ENCODE measurements around the gene TANC1. TPM values are rescaled to one million over a fixed set of nuclear protein-coding genes. Genes with fewer than 3 reads are reported as not detected.
A peak's percentile ranks its signal among the peaks of the same experiment; 100 is the strongest.

TANC1 gene
- total RNA-seq, 1 donor = 74.7 TPM

- no peak overlapping the region for H3K4me3 ChIP-seq (ENCODE audit: low read depth, low read length)
- no peak for TF ChIP-seq CTCF (IDR thresholded peaks at IDR 0.05; ENCODE audit: insufficient read depth, low read depth, low read length)
- DNase-seq (ENCODE audit: low read depth) = no peak
These were observed 76.4 kb downstream of the TANC1 start for GRCh38 chr2:159044804-159045286.

GRCh38 chr2:159045545-159046454, 77.4 kb downstream of the TANC1 start:
- DNase-seq (ENCODE audit: low read depth) = no peak
- TF ChIP-seq CTCF (IDR thresholded peaks at IDR 0.05; ENCODE audit: insufficient read depth, low read depth, low read length) = no peak
- no peak overlapping the region for H3K4me3 ChIP-seq (ENCODE audit: low read depth, low read length)

- no peak for TF ChIP-seq CTCF (IDR thresholded peaks at IDR 0.05; ENCODE audit: insufficient read depth, low read depth, low read length)
- H3K4me3 ChIP-seq (ENCODE audit: low read depth, low read length) = no peak overlapping the region
- no peak for DNase-seq (ENCODE audit: low read depth)
These were observed 78.5 kb downstream of the TANC1 start for GRCh38 chr2:159046966-159047365.

- no peak overlapping the region for H3K4me3 ChIP-seq (ENCODE audit: low read depth, low read length)
- TF ChIP-seq CTCF (IDR thresholded peaks at IDR 0.05; ENCODE audit: insufficient read depth, low read depth, low read length) = no peak
- no peak for DNase-seq (ENCODE audit: low read depth)
These were observed 82.0 kb downstream of the TANC1 start for GRCh38 chr2:159050426-159050825.

- no peak for TF ChIP-seq CTCF (IDR thresholded peaks at IDR 0.05; ENCODE audit: insufficient read depth, low read depth, low read length)
- DNase-seq (ENCODE audit: low read depth) = no peak
- no peak overlapping the region for H3K4me3 ChIP-seq (ENCODE audit: low read depth, low read length)
These were observed 82.7 kb downstream of the TANC1 start for GRCh38 chr2:159051133-159051532.

- peak; percentile 74 for DNase-seq (ENCODE audit: low read depth)
- no peak overlapping the region for H3K4me3 ChIP-seq (ENCODE audit: low read depth, low read length)
- TF ChIP-seq CTCF (IDR thresholded peaks at IDR 0.05; ENCODE audit: insufficient read depth, low read depth, low read length) = no peak
These were observed 83.2 kb downstream of the TANC1 start for GRCh38 chr2:159051661-159052060.
